GM12878 (cell line): Measurements from ENCODE around the gene SESN3.

ENCODE experiments used
- CREB1 ChIP-seq: IDR thresholded peaks from 2 replicates; pipeline ENCODE4 v1.6.1; 2012; ENCODE audit warnings: low read depth, mild to moderate bottlenecking, inconsistent platforms
- GATAD2B ChIP-seq: fragments of 450-650 bp; conservative IDR thresholded peaks from 2 replicates; pipeline ENCODE4 v1.6.1; 2017; ENCODE audit warnings: low read depth, mild to moderate bottlenecking, moderate library complexity
- POLR2A ChIP-seq: IDR thresholded peaks from 2 replicates; pipeline ENCODE4 v1.6.1; 2011; ENCODE audit warnings: low read depth, mild to moderate bottlenecking, low read length
- TF ChIP-seq, protein P1 (sequence below): IDR thresholded peaks from 2 replicates; pipeline ENCODE4 v1.6.1; 2011; ENCODE audit warnings: borderline replicate concordance, low read depth, mild to moderate bottlenecking, moderate library complexity, mixed read lengths, low read length; ENCODE audit not compliant: insufficient read depth; ENCODE audit errors: extremely low read length
- TF ChIP-seq, protein P2 (sequence below), 3 experiments: IDR thresholded peaks in 2 of 3; conservative IDR thresholded peaks in 1 of 3; 2 replicates each; pipeline ENCODE4 v1.5.1; 2011; ENCODE audit warnings: low read depth in 3 of 3, low read length in 3 of 3, mild to moderate bottlenecking in 3 of 3, control low read depth in 2 of 3, moderate library complexity in 2 of 3, inconsistent platforms in 1 of 3, mixed read lengths in 1 of 3; ENCODE audit not compliant: control insufficient read depth in 2 of 3, insufficient read depth in 1 of 3; ENCODE audit errors: extremely low read depth in 1 of 3
- TF ChIP-seq, protein P3 (sequence below): IDR thresholded peaks from 2 replicates; pipeline ENCODE4 v1.6.1; 2012; ENCODE audit warnings: low read length, inconsistent platforms
- TF ChIP-seq, protein P4 (sequence below): fragments of 450-650 bp; IDR thresholded peaks from 2 replicates; pipeline ENCODE4 v1.6.1; 2014; ENCODE audit warnings: mild to moderate bottlenecking

DNA sequence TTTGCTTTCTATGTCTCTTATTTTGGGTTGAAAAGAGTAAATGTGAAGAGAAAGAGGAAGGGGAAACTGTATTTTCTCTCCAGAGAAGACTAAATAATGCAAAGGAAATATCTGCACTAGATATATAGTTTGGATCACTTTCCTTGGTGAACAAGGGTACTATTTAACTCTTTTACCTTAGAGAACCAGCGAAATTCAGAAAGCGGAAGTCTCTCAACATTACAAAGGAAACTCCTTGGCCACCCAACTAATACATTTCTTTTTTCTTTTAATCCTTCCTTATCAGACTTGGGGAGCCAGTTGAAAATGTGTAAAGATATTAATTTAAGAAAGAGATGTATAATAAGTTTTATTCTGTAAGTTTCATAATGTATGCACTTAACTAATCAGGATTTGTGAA, 64.2 kb downstream of the SESN3 start:
- TF ChIP-seq, protein P1, sequence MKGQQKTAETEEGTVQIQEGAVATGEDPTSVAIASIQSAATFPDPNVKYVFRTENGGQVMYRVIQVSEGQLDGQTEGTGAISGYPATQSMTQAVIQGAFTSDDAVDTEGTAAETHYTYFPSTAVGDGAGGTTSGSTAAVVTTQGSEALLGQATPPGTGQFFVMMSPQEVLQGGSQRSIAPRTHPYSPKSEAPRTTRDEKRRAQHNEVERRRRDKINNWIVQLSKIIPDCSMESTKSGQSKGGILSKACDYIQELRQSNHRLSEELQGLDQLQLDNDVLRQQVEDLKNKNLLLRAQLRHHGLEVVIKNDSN: no peak
- no peak for TF ChIP-seq CREB1
- TF ChIP-seq, protein P2, sequence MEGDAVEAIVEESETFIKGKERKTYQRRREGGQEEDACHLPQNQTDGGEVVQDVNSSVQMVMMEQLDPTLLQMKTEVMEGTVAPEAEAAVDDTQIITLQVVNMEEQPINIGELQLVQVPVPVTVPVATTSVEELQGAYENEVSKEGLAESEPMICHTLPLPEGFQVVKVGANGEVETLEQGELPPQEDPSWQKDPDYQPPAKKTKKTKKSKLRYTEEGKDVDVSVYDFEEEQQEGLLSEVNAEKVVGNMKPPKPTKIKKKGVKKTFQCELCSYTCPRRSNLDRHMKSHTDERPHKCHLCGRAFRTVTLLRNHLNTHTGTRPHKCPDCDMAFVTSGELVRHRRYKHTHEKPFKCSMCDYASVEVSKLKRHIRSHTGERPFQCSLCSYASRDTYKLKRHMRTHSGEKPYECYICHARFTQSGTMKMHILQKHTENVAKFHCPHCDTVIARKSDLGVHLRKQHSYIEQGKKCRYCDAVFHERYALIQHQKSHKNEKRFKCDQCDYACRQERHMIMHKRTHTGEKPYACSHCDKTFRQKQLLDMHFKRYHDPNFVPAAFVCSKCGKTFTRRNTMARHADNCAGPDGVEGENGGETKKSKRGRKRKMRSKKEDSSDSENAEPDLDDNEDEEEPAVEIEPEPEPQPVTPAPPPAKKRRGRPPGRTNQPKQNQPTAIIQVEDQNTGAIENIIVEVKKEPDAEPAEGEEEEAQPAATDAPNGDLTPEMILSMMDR (IDR thresholded peaks at IDR 0.05 in 2 of 3, conservative IDR thresholded peaks at IDR 0.05 in 1 of 3; ENCODE audit: control insufficient read depth in 2 of 3, extremely low read depth in 1 of 3, insufficient read depth in 1 of 3, low read depth in 3 of 3, low read length in 3 of 3): no peak
- TF ChIP-seq GATAD2B: no peak
- TF ChIP-seq, protein P3, sequence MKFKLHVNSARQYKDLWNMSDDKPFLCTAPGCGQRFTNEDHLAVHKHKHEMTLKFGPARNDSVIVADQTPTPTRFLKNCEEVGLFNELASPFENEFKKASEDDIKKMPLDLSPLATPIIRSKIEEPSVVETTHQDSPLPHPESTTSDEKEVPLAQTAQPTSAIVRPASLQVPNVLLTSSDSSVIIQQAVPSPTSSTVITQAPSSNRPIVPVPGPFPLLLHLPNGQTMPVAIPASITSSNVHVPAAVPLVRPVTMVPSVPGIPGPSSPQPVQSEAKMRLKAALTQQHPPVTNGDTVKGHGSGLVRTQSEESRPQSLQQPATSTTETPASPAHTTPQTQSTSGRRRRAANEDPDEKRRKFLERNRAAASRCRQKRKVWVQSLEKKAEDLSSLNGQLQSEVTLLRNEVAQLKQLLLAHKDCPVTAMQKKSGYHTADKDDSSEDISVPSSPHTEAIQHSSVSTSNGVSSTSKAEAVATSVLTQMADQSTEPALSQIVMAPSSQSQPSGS: no peak
- TF ChIP-seq, protein P4, sequence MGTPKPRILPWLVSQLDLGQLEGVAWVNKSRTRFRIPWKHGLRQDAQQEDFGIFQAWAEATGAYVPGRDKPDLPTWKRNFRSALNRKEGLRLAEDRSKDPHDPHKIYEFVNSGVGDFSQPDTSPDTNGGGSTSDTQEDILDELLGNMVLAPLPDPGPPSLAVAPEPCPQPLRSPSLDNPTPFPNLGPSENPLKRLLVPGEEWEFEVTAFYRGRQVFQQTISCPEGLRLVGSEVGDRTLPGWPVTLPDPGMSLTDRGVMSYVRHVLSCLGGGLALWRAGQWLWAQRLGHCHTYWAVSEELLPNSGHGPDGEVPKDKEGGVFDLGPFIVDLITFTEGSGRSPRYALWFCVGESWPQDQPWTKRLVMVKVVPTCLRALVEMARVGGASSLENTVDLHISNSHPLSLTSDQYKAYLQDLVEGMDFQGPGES: no peak
- TF ChIP-seq POLR2A: no peak
